Right cardiac atrium (tissue), 5 donors: ENCODE results near the gene SLC43A2. TPM values are rescaled to one million over a fixed set of nuclear protein-coding genes. Genes with fewer than 3 reads are reported as not detected.

ENCODE experiments used
- ATAC-seq, 2 donors: fragments of 200-7000 bp; cut with Tn5 transposase; one replicate each; pipeline versions ENCODE4 v1.8.0 to v1.9.1; 2020; ENCODE audit warnings: moderate library complexity in 2 of 2, mild to moderate bottlenecking in 1 of 2
- DNase-seq, 3 donors: peaks; one replicate each; pipeline ENCODE4 v3.0.0-alpha.2; 2020
- H3K27ac ChIP-seq: one replicate; pipeline ENCODE4 v1.5.1; 2013; ENCODE audit warnings: mild to moderate bottlenecking, low read length, control low read depth, moderate library complexity
- H3K27me3 ChIP-seq: one replicate; pipeline ENCODE4 v1.6.1; 2013; ENCODE audit not compliant: control insufficient read depth, insufficient read depth
- H3K4me1 ChIP-seq: one replicate; pipeline ENCODE4 v1.6.1; 2013; ENCODE audit warnings: low read length; ENCODE audit not compliant: control insufficient read depth, insufficient read depth
- H3K4me3 ChIP-seq: one replicate; pipeline ENCODE4 v1.5.1; 2013; ENCODE audit warnings: low read length, control low read depth
- H3K9me3 ChIP-seq: one replicate; pipeline ENCODE4 v1.6.1; 2013; ENCODE audit warnings: low read length; ENCODE audit not compliant: control insufficient read depth
- WGBS: extraction: QIAGEN DNeasy Blood & Tissue Kit; methylation state at CpG from one replicate; pipeline ENCODE4 v1.1.7; 2013; 5-methylcytosine and 5-hydroxymethylcytosine counted together
- intact Hi-C, 4 donors: fragments of 100-400 bp; cut with DNase I; formaldehyde crosslinking; loops; one replicate each; pipeline versions ENCODE4 v1.11.0 to v1.14.0; 2022 to 2023
- polyA plus RNA-seq: library from polyadenylated mRNA; stranded (reverse); fragments of 200-250 nt; gene quantifications from one replicate; pipeline ENCODE4 v1.2.3, GENCODE V29; 2013
- total RNA-seq, 4 donors: library from RNA; stranded (reverse); fragmentation: NEBNext Ultra II Directional; extraction: Animal tissue kit (Norgen Biotek cat#: 25700); gene quantifications; one replicate each; pipeline ENCODE4 v1.2.1, GENCODE V29; 2021
- donor health status: healthy with polysubstance abuse.
- donor health status: DM: no; HTN: yes; CAD: no.
- donor health status: DM: no; HTN: no; CAD: no.
- donor health status: DM: no; HTN: yes; CAD: no; lungs with severe emphysema.
- donor health status: DM: yes; HTN: yes; CAD: no.

Gene SLC43A2
- total and polyA plus RNA-seq, 5 donors = 3.4 to 6.7 (median 5.2) TPM

GRCh38 chr17:1650731-1651558 lies 22.3 kb upstream of the SLC43A2 start:
- 80% methylated on average over 22 of the region's 22 CpGs for WGBS
- Histone ChIP-seq H3K4me1 (peaks cover 5% of the 10 kb centered on the region), H3K27me3 (no peaks in the 10 kb centered on the region), H3K27ac (no peak overlapping the region), H3K4me3 (no peak overlapping the region), H3K9me3 (no peaks in the 10 kb centered on the region)
- ATAC-seq = no peak
- peak in 1 of 3 donors; percentile 56 for DNase-seq
- intact Hi-C loops = loop anchor here in 1 of 4 donors (10.0 kb wide), 1 partner anchor 134 kb away; no protein-coding TSS in a partner anchor

- intact Hi-C loops = loop anchor here in 2 of 4 donors (5.0 to 10.0 kb wide), 2 partner anchors 73 to 135 kb away; no protein-coding TSS in a partner anchor
- DNase-seq (peak; percentile 89 to 92 (median 92)), ATAC-seq (peak; percentile 73 to 80)
- WGBS = 12% methylated on average over 23 of the region's 23 CpGs
- H3K27ac ChIP-seq = peak within 1 kb of the TSS; percentile 94
- no peaks in the 10 kb centered on the region for H3K27me3 ChIP-seq
- peaks cover 5% of the 10 kb centered on the region for H3K4me1 ChIP-seq
- peak within 1 kb of the TSS; percentile 76 for H3K4me3 ChIP-seq
- H3K9me3 ChIP-seq = no peaks in the 10 kb centered on the region
These were observed 21.3 kb upstream of the SLC43A2 start, which contains the start of gene RILP for GRCh38 chr17:1649844-1650501. Gene RILP (minus strand): TSS chr17:1649866. CDS start chr17:1649804, 62 bp downstream.

DNA sequence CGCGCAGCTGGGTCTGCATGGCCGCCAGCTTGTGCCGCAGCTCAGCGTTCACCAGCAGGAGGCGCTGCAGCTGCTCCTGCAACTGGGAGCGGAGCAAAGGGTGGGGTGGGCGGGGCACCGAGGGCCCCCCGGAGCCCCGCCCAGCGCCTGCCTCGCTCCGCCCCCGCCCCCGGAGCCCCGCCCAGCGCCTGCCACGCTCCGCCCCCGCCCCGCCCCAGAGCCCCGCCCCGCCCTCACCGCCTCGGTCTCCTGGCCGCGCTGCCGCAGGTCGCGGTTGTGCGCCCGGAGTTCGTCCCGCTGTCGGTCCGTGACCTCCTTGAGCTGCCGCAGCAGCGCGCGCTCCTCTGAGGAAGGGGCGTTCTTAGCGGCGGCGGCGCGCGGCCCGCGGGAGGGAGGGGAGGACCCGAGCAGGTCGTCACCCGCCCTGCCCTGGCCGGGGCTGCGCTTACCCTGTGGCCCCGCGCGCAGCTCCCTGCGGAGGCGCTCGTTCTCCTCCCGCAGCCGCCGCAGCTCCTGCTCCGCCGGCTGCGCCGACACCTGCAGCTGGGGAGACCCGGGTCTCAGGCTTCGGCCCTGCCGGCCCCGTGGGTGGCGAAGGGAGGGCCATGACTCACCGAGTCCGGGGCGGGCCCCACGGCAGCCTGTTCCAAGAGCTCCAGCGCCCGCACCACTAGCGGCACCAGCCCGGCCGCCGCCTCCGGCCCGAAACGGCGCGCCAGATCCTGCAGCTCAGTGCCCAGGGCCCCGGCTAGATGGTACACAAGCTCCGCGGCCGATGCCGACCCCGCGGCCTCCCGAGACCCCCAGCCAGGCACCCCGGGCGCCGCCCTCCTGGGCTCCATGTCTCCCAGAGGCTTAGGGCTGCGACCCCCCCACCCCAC lies 20.6 kb upstream of the SLC43A2 start:
- under 1% methylated on average over 100 of the region's 100 CpGs for WGBS
- intact Hi-C loops = loop anchor here in 2 of 4 donors (5.0 kb wide), 1 partner anchor 72 kb away; no protein-coding TSS in a partner anchor
- peaks cover 5% of the 10 kb centered on the region for H3K4me1 ChIP-seq
- peak overlapping the region; percentile 94 for H3K27ac ChIP-seq
- peak overlapping the region; percentile 76 for H3K4me3 ChIP-seq
- no peaks in the 10 kb centered on the region for H3K9me3 ChIP-seq
- H3K27me3 ChIP-seq = no peaks in the 10 kb centered on the region
- DNase-seq = peak; percentile 92 to 99 (median 99)
- peak; percentile 77 to 79 for ATAC-seq

DNA sequence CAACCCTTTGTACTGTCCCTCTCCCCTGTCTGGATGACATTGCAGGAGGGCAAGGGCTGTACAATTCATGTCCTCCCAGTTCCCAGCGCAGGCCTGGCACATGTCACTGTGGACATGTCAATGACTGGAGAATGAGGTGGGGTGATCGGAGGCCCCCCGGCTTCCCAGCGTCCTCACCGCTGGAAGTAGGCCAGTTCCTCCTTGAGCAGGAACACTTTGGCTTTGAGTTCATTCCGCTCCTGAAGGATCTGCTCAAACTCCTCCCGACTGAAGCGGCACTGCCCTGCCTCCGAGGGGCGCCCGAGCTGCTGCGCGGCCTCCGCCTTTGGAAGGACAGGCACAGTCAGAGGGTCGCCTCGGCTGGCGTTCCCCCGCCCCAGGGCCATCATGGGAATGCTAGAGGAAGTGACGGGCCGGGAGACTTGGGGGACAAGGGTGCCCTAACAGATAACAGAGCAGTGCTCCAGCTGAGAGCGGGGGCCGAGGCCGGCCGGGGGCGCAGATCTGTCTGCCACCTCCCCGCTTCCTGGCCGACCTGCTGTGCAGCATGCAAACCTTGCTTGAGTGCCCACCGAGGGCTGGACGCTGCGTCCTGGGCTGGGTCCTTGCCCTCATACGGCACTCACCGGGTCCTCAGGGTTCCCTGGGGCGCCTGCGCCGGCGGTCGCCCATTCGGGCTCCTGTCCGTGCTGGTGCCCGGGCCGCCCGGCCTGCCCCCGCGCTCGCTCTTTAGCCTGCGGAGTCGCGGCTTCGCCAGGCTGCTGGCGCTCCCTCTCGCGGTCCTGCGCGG lies 19.7 kb upstream of the SLC43A2 start:
- Histone ChIP-seq H3K9me3 (no peaks in the 10 kb centered on the region), H3K4me1 (peaks cover 5% of the 10 kb centered on the region), H3K27ac (peak overlapping the region; percentile 76), H3K27me3 (no peaks in the 10 kb centered on the region), H3K4me3 (peak overlapping the region; percentile 43)
- ATAC-seq (peak; percentile 51 to 73), DNase-seq (peak in 2 of 3 donors; percentile 84 to 96)
- 2% methylated on average over 54 of the region's 54 CpGs for WGBS
- intact Hi-C loops = loop anchor here in 2 of 4 donors (5.0 kb wide), 1 partner anchor 71 kb away; no protein-coding TSS in a partner anchor

- peaks cover 5% of the 10 kb centered on the region for H3K4me1 ChIP-seq
- 65% methylated on average over 11 of the region's 11 CpGs for WGBS
- DNase-seq (peak in 1 of 3 donors; percentile 65), ATAC-seq (no peak)
- no peaks in the 10 kb centered on the region for H3K9me3 ChIP-seq
- H3K27me3 ChIP-seq = no peaks in the 10 kb centered on the region
- H3K27ac ChIP-seq = peak overlapping the region; percentile 8
- no peak overlapping the region for H3K4me3 ChIP-seq
- intact Hi-C loops = loop anchor here in 2 of 4 donors (5.0 kb wide), 1 partner anchor 70 kb away; no protein-coding TSS in a partner anchor
These were observed 19.2 kb upstream of the SLC43A2 start for GRCh38 chr17:1647802-1648171.

DNA sequence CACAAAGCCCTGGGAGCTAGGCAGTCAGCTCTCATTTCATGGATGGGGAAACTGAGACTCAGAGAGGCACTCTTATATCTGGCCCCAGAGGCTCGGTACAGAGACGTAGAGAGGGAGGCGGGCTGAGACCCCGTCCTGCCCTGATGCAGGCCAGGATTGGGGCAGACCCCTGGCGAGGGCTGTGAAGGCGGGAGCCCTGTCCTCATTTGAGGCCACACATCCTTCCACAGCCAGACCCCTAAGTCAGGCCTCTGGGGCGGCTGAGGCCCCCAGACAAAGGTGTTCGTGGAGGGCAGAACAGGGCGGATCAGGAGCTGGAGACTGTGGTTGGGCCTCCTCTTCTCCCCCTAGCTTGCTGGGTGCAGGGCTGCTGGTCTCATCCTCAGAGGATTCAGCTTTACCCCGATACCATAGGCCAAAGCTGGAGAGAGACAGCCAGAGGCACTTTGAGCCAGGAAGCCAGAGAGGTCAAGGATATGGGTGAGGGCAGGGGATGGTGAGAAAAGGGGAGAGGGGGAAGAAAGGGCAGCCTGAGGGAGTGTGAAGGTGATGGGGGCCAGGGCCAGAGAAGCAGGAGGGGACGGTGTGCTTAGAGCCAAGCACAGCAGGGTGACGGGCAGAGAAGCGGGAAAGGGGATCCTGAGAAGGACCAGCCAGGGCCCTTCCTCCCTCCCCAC lies 17.7 kb upstream of the SLC43A2 start:
- 82% methylated on average over 13 of the region's 13 CpGs for WGBS
- peak overlapping the region; percentile 54 for H3K27ac ChIP-seq
- intact Hi-C loops = loop anchor here in 2 of 4 donors (5.0 kb wide), 1 partner anchor 69 kb away; no protein-coding TSS in a partner anchor
- DNase-seq (peak in 2 of 3 donors; percentile 45 to 53), ATAC-seq (no peak)
- H3K4me3 ChIP-seq = no peak overlapping the region
- peaks cover 5% of the 10 kb centered on the region for H3K4me1 ChIP-seq
- no peaks in the 10 kb centered on the region for H3K27me3 ChIP-seq
- H3K9me3 ChIP-seq = no peaks in the 10 kb centered on the region

- Histone ChIP-seq H3K27ac (peak within 1 kb of the TSS; percentile 64), H3K4me3 (peak within 1 kb of the TSS; percentile 34), H3K27me3 (no peaks in the 10 kb centered on the region), H3K9me3 (no peaks in the 10 kb centered on the region), H3K4me1 (peaks cover 5% of the 10 kb centered on the region)
- intact Hi-C loops = loop anchor here in 2 of 4 donors (5.0 kb wide), 1 partner anchor 68 kb away; no protein-coding TSS in a partner anchor
- ATAC-seq (peak in 1 of 2 donors; percentile 14), DNase-seq (peak; percentile 78 to 91 (median 91))
- WGBS = 56% methylated on average over 25 of the region's 25 CpGs
These were observed 16.9 kb upstream of the SLC43A2 start, which contains the start of gene SCARF1 for GRCh38 chr17:1645207-1646171. Gene SCARF1 (minus strand): TSS chr17:1645732. CDS start chr17:1645697, 35 bp downstream.

- ATAC-seq (no peak), DNase-seq (peak in 2 of 3 donors; percentile 59 to 68)
- Histone ChIP-seq H3K9me3 (no peaks in the 10 kb centered on the region), H3K27me3 (no peaks in the 10 kb centered on the region), H3K4me3 (peak overlapping the region; percentile 34), H3K27ac (peak overlapping the region; percentile 69), H3K4me1 (peaks cover 3% of the 10 kb centered on the region)
- WGBS = 62% methylated on average over 15 of the region's 15 CpGs
- intact Hi-C loops = loop anchor here in 3 of 4 donors (5.0 kb wide), 2 partner anchors 62 to 67 kb away; no protein-coding TSS in a partner anchor
These were observed 16.0 kb upstream of the SLC43A2 start for GRCh38 chr17:1644493-1645206.
